ENCODE data around the gene SSPN. TPM values are rescaled to one million over a fixed set of nuclear protein-coding genes. Genes with fewer than 3 reads are reported as not detected.

SSPN gene
- total RNA-seq, 4 donors from 2014 or later: 4.5 to 19.0 (median 11.8) TPM

DNA sequence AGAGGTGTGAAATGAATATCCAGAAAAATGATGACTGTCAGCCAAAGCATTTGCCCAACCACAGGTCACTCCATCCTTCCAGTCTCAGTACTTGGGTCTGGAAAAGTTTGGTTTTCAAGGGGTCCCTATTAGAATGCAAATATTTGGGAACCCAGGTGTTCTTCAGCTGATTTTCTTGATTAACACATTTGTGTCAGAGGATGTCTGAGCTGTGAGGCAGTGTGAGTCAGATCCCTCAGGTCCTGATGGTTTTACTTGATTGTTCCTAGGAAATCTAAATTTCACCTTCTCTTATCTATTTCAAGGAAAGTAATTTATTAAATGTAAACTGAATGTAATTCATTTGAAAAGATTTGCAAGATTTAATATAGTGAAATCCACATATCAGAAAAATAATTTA lies 71.5 kb downstream of the SSPN start:
- Histone ChIP-seq H3K27ac (no peak overlapping the region), H3K4me3 (no peak overlapping the region), H3K27me3 (no peaks in the 10 kb centered on the region), H3K9me3 (no peaks in the 10 kb centered on the region), H3K36me3 (no peaks in the 10 kb centered on the region), H3K4me1 (peaks cover 36% of the 10 kb centered on the region)
- TF ChIP-seq EP300 (IDR thresholded peaks at IDR 0.05) (no peak), POLR2AphosphoS5 (IDR thresholded peaks at IDR 0.05) (no peak), POLR2A (IDR thresholded peaks at IDR 0.05) (no peak)
- TF ChIP-seq, protein P1, sequence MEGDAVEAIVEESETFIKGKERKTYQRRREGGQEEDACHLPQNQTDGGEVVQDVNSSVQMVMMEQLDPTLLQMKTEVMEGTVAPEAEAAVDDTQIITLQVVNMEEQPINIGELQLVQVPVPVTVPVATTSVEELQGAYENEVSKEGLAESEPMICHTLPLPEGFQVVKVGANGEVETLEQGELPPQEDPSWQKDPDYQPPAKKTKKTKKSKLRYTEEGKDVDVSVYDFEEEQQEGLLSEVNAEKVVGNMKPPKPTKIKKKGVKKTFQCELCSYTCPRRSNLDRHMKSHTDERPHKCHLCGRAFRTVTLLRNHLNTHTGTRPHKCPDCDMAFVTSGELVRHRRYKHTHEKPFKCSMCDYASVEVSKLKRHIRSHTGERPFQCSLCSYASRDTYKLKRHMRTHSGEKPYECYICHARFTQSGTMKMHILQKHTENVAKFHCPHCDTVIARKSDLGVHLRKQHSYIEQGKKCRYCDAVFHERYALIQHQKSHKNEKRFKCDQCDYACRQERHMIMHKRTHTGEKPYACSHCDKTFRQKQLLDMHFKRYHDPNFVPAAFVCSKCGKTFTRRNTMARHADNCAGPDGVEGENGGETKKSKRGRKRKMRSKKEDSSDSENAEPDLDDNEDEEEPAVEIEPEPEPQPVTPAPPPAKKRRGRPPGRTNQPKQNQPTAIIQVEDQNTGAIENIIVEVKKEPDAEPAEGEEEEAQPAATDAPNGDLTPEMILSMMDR (IDR thresholded peaks at IDR 0.05): no peak
- DNase-seq (ENCODE audit: low spot score in 2 of 2): no peak

DNA sequence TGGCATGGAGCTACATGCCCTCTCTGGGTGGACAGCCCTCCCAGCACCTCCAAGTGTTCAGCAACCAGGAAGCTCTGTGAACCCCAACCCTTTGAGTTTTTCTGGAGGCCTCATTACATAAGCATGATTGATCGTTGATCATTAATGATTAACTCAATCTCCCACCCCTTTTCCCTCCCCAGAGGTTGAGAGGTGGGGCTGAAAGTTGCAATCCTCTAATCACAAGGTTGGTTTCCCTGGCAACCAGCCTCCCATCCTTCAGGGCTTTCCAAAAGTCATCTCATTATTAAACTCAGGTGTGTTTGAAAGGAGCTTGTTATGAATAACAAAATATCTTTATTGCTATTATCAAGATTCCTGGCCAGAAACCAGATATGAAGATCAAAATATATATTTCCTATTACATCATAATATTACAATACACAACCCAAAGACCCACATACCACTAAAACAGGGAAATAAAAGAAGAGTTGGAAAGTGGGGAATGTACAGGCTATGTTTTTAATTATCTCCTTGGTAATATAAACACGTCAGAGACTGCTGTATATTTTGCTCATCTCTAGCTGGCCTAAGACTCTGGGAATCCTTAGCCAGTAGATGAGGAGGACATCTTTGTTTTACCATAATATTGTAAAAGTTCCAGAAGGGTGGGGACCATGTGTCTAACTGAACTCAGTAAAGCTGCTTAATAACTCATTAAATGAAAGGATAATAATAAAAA lies 73.6 kb downstream of the SSPN start:
- H3K4me1 ChIP-seq: peaks cover 49% of the 10 kb centered on the region

DNA sequence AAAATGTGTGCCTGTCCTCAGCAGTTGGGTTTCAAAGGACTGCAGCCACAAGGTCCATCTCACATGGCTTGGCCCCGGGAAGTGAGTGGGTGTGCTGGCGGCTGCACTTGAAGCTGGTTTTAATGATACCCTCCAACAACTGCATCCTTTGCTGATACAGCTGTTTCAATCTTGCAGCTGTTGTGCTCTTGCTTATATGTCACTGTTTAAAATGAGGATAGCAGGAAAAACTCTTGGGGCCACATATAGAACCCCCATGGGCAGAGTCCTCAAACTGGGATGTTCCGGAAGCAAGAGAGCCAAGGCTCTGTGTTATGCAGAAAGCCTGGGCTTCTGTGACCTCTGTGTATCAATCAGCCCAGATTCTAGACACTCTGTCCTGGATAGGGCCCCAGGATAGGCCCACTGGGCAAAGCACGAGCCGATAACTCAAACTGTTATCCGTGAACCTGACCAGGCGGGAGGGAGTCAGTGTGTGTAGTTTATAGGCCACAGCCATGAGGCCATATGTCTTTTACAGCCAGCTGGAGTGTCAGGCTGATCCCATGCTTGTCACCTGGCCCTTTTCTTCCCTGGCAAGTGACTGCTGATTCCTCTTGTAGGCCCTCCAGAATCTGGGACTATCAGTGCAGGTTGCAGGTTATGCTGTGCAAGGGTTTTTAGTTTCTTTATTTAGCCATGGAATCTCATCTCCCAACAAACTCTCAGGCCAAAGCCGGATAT lies 74.3 kb downstream of the SSPN start:
- Histone ChIP-seq H3K4me1 (peaks cover 48% of the 10 kb centered on the region), H3K9me3 (no peaks in the 10 kb centered on the region), H3K27me3 (no peaks in the 10 kb centered on the region), H3K36me3 (no peaks in the 10 kb centered on the region), H3K27ac (no peak overlapping the region), H3K4me3 (no peak overlapping the region)
- whole genome bisulfite sequencing: 82% methylated on average over 8 of the region's 8 CpGs
- DNase-seq (ENCODE audit: low spot score in 2 of 2): no peak
- TF ChIP-seq, protein P1 (IDR thresholded peaks at IDR 0.05): no peak
- TF ChIP-seq POLR2A (IDR thresholded peaks at IDR 0.05) (no peak), EP300 (IDR thresholded peaks at IDR 0.05) (no peak), POLR2AphosphoS5 (IDR thresholded peaks at IDR 0.05) (no peak)

More for the DNA sequence above, 73.6 kb downstream of the SSPN start:
- no peaks in the 10 kb centered on the region for H3K27me3 ChIP-seq
- no peaks in the 10 kb centered on the region for H3K9me3 ChIP-seq
- no peak overlapping the region for H3K4me3 ChIP-seq
- H3K36me3 ChIP-seq: no peaks in the 10 kb centered on the region
- no peak overlapping the region for H3K27ac ChIP-seq
- TF ChIP-seq, protein P1 (IDR thresholded peaks at IDR 0.05): no peak
- TF ChIP-seq EP300 (IDR thresholded peaks at IDR 0.05) (no peak), POLR2AphosphoS5 (IDR thresholded peaks at IDR 0.05) (no peak), POLR2A (IDR thresholded peaks at IDR 0.05) (no peak)
- DNase-seq (ENCODE audit: low spot score in 2 of 2): no peak
- WGBS: 39% methylated on average over 2 of the region's 2 CpGs

DNA sequence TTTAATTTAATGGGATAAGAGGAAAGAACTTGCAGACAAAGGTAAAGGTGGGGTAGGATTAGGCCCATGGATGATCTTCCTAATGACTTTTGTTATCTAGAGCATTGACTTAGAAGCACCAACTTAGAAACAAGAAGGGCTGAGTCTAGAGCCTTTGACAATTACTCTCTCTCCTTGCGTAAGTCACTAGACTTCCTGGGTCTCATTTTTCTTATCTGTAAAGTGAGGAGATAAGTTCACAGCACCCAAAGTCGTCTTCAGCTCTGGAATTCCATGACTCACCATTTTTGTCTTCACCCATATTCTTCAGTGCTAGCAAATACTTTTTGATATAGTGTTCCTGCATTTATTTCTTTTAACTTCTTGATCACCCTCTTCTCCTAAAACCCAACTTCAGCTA lies 75.7 kb downstream of the SSPN start:
- TF ChIP-seq EP300 (IDR thresholded peaks at IDR 0.05): no peak
- TF ChIP-seq POLR2AphosphoS5 (IDR thresholded peaks at IDR 0.05): no peak
- TF ChIP-seq POLR2A (IDR thresholded peaks at IDR 0.05): no peak
- TF ChIP-seq, protein P1 (IDR thresholded peaks at IDR 0.05): no peak
- DNase-seq (ENCODE audit: low spot score in 2 of 2): no peak
- Histone ChIP-seq H3K9me3 (no peaks in the 10 kb centered on the region), H3K4me3 (no peak overlapping the region), H3K27ac (no peak overlapping the region), H3K36me3 (no peaks in the 10 kb centered on the region), H3K27me3 (no peaks in the 10 kb centered on the region), H3K4me1 (peaks cover 54% of the 10 kb centered on the region)
- WGBS: 79% methylated on average over 2 of the region's 2 CpGs

DNA sequence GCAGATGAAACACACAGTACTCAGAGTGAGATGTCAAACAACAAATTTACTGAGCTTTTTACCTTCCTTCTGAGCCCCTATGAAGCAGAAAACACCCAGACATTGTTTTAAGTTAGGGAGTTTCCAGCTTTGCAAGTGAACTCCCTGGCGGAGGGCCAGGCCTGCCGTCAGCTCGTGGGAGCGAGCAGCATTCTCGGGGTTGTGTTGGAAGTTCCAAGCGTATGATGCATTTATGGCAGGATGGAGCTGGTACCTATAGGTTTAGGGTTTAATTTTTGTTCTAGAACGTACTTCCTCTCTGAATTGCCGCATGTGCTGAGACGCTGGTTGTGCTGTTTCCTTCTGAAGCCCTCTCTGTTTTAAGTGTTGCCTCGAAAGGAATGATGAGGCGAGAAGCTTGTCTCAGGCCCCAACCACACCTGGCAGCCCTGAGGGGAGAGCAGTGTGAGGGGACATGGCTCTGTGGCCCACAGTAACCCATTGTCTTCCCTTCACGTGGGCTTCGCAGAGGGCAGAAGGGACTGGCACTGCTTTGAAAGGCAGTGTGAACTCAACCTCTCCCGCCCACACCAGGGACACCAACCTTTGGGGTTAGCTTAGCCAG lies 76.6 kb downstream of the SSPN start:
- no peaks in the 10 kb centered on the region for H3K36me3 ChIP-seq
- peak in 1 of 2 donors; percentile 80 for DNase-seq (ENCODE audit: low spot score in 2 of 2)
- peaks cover 54% of the 10 kb centered on the region for H3K4me1 ChIP-seq
- no peaks in the 10 kb centered on the region for H3K9me3 ChIP-seq
- H3K4me3 ChIP-seq: no peak overlapping the region
- no peak overlapping the region for H3K27ac ChIP-seq
- H3K27me3 ChIP-seq: no peaks in the 10 kb centered on the region
- no peak for TF ChIP-seq POLR2A (IDR thresholded peaks at IDR 0.05)
- no peak for TF ChIP-seq POLR2AphosphoS5 (IDR thresholded peaks at IDR 0.05)
- no peak for TF ChIP-seq EP300 (IDR thresholded peaks at IDR 0.05)
- TF ChIP-seq, protein P1 (IDR thresholded peaks at IDR 0.05): no peak
- WGBS: 39% methylated on average over 14 of the region's 14 CpGs
